ENCODE measurements around the gene HPSE. TPM values are rescaled to one million over a fixed set of nuclear protein-coding genes. Genes with fewer than 3 reads are reported as not detected.

HPSE gene
- total RNA-seq, 1 experiment from 2014 or later: 12.6 TPM

GRCh38 chr4:83358410-83358809 is 23.8 kb upstream of the HPSE start:
- BruUV-seq (replicated peaks): no TSS peak
- H2AFZ ChIP-seq (ENCODE audit: low read depth, low read length, poor library complexity, severe bottlenecking): peak overlapping the region; percentile 87

GRCh38 chr4:83356899-83357661 is 22.4 kb upstream of the HPSE start:
- Histone ChIP-seq H3K9me3 (ENCODE audit: control insufficient read depth in 1 of 2, insufficient read depth in 1 of 2, low read depth in 1 of 2, low read length in 2 of 2) (no peaks in the 10 kb centered on the region), H3K4me2 (ENCODE audit: low read length) (peak overlapping the region; percentile 63), H3K36me3 (ENCODE audit: control insufficient read depth in 1 of 2, insufficient read depth in 2 of 2, low read length in 2 of 2) (no peaks in the 10 kb centered on the region), H3K27me3 (ENCODE audit: insufficient read depth, low read length) (no peaks in the 10 kb centered on the region), H2AFZ (ENCODE audit: low read depth, low read length, poor library complexity, severe bottlenecking) (peak overlapping the region; percentile 99), H3K27ac (ENCODE audit: low read depth, low read length) (peak overlapping the region; percentile 34; the same call in 1 of the 2 replicates), H3K9me2 (ENCODE audit: insufficient read depth) (no peaks in the 10 kb centered on the region), H3K9ac (ENCODE audit: low read length) (0 out of 2 replicates have a peak overlapping the region, but pooled peaks have one; percentile 1), H3K4me1 (ENCODE audit: control insufficient read depth in 1 of 2, insufficient read depth in 2 of 2, low read length in 2 of 2) (peaks cover 17 to 20% of the 10 kb centered on the region in 2 experiments), H4K20me1 (ENCODE audit: insufficient read depth) (no peaks in the 10 kb centered on the region), H3K79me2 (ENCODE audit: insufficient read depth, low read length) (no peaks in the 10 kb centered on the region), H3K4me3 (replicated peaks in 1 of 2; ENCODE audit: low read depth in 1 of 2, low read length in 2 of 2) (peak overlapping the region in 1 of 2 experiments; percentile 6; a peak in 1 of 4 replicates)
- intact Hi-C loops (cut with micrococcal nuclease): no loop called here
- CTCF ChIA-PET: no interaction called here
- POLR2A ChIA-PET: no interaction called here
- peak; percentile 77 for ATAC-seq
- DNase-seq (ENCODE audit: low read depth, low spot score): peak; percentile 48
- RAD21 ChIA-PET (ENCODE audit: low non-redundant PET in 1 of 2, low total read pairs in 2 of 2, uncharacterized antibody in 2 of 2, unreplicated experiment in 2 of 2): no interaction called here
- TF ChIP-seq MAX (IDR thresholded peaks at IDR 0.05) (no peak), CEBPB (IDR thresholded peaks at IDR 0.05; ENCODE audit: low read depth) (peak; percentile 35; the same call in 1 of the 2 replicates), JUND (IDR thresholded peaks at IDR 0.05) (peak; percentile 82), CTCF (IDR thresholded peaks at IDR 0.05 in 2 of 3, conservative IDR thresholded peaks at IDR 0.05 in 1 of 3; ENCODE audit: borderline replicate concordance in 1 of 3, insufficient read depth in 1 of 3, low read depth in 2 of 3, low read length in 2 of 3) (no peak), ZBTB33 (IDR thresholded peaks at IDR 0.05; ENCODE audit: extremely low read depth, insufficient replicate concordance, low read length) (no peak), SP1 (IDR thresholded peaks at IDR 0.05; ENCODE audit: low read depth) (peak; percentile 67), ZFX (IDR thresholded peaks at IDR 0.05) (no peak), CBX3 (IDR thresholded peaks at IDR 0.05; ENCODE audit: low read depth) (0 out of 2 replicates have a peak, but pooled peaks have one; percentile 24), RAD21 (IDR thresholded peaks at IDR 0.05; ENCODE audit: low read depth) (no peak), SIN3A (IDR thresholded peaks at IDR 0.05; ENCODE audit: low read depth) (0 out of 2 replicates have a peak, but pooled peaks have one; percentile 32), ZNF274 (IDR thresholded peaks at IDR 0.05; ENCODE audit: low read depth, low read length) (no peak), ATF3 (IDR thresholded peaks at IDR 0.05) (0 out of 2 replicates have a peak, but pooled peaks have one; percentile 44), FOSL1 (IDR thresholded peaks at IDR 0.05; ENCODE audit: low read depth) (peak; percentile 86), EGR1 (IDR thresholded peaks at IDR 0.05; ENCODE audit: low read depth) (0 out of 2 replicates have a peak, but pooled peaks have one; percentile 34), POLR2A (IDR thresholded peaks at IDR 0.05; ENCODE audit: borderline replicate concordance, extremely low read depth, insufficient read depth, insufficient read length) (no peak)
- no TSS peak for BruUV-seq (replicated peaks)

More at GRCh38 chr4:83358410-83358809, 23.8 kb upstream of the HPSE start:
- Histone ChIP-seq H3K9ac (ENCODE audit: low read length) (no peak overlapping the region), H3K4me2 (ENCODE audit: low read length) (0 out of 2 replicates have a peak overlapping the region, but pooled peaks have one; percentile 12), H3K4me3 (replicated peaks in 1 of 2; ENCODE audit: low read depth in 1 of 2, low read length in 2 of 2) (no peak overlapping the region), H3K4me1 (ENCODE audit: control insufficient read depth in 1 of 2, insufficient read depth in 2 of 2, low read length in 2 of 2) (peaks cover 17 to 20% of the 10 kb centered on the region in 2 experiments), H3K9me3 (ENCODE audit: control insufficient read depth in 1 of 2, insufficient read depth in 1 of 2, low read depth in 1 of 2, low read length in 2 of 2) (no peaks in the 10 kb centered on the region), H3K36me3 (ENCODE audit: control insufficient read depth in 1 of 2, insufficient read depth in 2 of 2, low read length in 2 of 2) (no peaks in the 10 kb centered on the region), H3K9me2 (ENCODE audit: insufficient read depth) (no peaks in the 10 kb centered on the region), H4K20me1 (ENCODE audit: insufficient read depth) (no peaks in the 10 kb centered on the region), H3K79me2 (ENCODE audit: insufficient read depth, low read length) (no peaks in the 10 kb centered on the region), H3K27ac (ENCODE audit: low read depth, low read length) (no peak overlapping the region), H3K27me3 (ENCODE audit: insufficient read depth, low read length) (no peaks in the 10 kb centered on the region)
- ChIA-PET POLR2A (no interaction called here), RAD21 (ENCODE audit: low non-redundant PET in 1 of 2, low total read pairs in 2 of 2, uncharacterized antibody in 2 of 2, unreplicated experiment in 2 of 2) (no interaction called here), CTCF (interaction anchor here (1.2 kb wide), 1 partner anchor 74 kb away, joined by 3 read pairs; the partner anchor contains the start of gene COQ2)
- ATAC-seq (no peak), DNase-seq (ENCODE audit: low read depth, low spot score) (no peak)
- intact Hi-C loops (cut with micrococcal nuclease): no loop called here
- TF ChIP-seq SIN3A (IDR thresholded peaks at IDR 0.05; ENCODE audit: low read depth) (no peak), FOSL1 (IDR thresholded peaks at IDR 0.05; ENCODE audit: low read depth) (peak; percentile 53; the same call in 1 of the 2 replicates)
